ENCODE measurements around the gene NCKAP1.
A peak's percentile ranks its signal among the peaks of the same experiment; 100 is the strongest.

Gene NCKAP1, protein sequence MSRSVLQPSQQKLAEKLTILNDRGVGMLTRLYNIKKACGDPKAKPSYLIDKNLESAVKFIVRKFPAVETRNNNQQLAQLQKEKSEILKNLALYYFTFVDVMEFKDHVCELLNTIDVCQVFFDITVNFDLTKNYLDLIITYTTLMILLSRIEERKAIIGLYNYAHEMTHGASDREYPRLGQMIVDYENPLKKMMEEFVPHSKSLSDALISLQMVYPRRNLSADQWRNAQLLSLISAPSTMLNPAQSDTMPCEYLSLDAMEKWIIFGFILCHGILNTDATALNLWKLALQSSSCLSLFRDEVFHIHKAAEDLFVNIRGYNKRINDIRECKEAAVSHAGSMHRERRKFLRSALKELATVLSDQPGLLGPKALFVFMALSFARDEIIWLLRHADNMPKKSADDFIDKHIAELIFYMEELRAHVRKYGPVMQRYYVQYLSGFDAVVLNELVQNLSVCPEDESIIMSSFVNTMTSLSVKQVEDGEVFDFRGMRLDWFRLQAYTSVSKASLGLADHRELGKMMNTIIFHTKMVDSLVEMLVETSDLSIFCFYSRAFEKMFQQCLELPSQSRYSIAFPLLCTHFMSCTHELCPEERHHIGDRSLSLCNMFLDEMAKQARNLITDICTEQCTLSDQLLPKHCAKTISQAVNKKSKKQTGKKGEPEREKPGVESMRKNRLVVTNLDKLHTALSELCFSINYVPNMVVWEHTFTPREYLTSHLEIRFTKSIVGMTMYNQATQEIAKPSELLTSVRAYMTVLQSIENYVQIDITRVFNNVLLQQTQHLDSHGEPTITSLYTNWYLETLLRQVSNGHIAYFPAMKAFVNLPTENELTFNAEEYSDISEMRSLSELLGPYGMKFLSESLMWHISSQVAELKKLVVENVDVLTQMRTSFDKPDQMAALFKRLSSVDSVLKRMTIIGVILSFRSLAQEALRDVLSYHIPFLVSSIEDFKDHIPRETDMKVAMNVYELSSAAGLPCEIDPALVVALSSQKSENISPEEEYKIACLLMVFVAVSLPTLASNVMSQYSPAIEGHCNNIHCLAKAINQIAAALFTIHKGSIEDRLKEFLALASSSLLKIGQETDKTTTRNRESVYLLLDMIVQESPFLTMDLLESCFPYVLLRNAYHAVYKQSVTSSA

DNA sequence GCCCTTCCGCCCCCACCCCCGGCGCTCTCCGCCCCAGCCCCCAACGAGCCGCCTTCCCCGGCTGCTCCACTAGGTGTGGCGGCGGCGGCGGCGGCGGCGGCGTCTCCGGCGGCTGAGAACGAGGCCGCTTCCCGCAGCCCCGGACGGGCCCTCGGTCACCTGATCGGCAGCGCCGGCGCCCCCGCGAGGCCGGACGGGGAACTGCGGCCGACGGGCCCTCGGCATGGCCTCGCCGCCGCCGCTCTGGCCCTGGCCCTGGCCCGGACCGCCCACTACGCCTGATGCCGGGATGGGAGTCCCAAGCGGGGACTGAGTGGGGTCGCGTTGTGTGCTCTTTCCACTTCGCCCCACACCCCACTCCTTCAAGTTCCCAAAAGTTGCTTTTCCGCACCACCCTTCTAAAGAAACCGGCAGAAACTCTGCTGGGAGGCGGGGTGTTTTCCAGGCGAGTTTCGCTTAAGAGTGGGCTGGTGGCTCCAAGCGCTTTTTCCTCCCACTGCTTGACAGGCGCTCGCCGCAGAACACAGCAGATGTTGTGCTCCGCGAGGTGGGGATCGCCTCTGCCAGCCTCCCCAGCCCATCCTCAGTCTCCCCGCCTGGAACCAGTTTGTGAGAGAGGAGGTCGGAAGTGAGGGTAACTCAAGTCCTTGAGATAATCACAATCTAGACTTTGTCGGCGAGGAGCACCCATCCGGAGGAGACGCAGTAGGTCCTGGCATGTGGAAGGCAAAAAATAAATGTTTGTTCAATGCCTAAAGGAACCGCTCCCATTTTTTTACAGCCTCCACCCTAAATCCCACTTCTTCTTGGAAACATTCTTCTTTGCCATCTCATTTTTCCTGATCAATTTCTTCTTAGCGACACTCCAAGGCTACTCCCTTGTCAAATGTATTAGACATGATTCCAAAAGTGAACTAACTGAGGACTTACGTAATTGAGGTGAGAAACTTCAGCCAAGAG is at the start of gene NCKAP1:
TSS of gene NCKAP1 (minus strand) at position 117 of the 960 bp plus-strand sequence. CDS start 358 bp downstream, outside the sequence.
- Histone ChIP-seq H3K4me1 (peaks cover 13% of the 10 kb centered on the region), H4K20me1 (no peaks in the 10 kb centered on the region), H3K27ac (no peak within 1 kb of the TSS), H3K4me2 (no peak within 1 kb of the TSS), H3K27me3 (peaks cover 20% of the 10 kb centered on the region), H3K9me3 (peaks cover 17% of the 10 kb centered on the region), H3K9ac (no peak within 1 kb of the TSS), H3K4me3 (peak within 1 kb of the TSS; percentile 33; the same call in 1 of the 2 replicates), H3K36me3 (no peaks in the 10 kb centered on the region)
- TF ChIP-seq Cebpa-rat (IDR thresholded peaks at IDR 0.05): no peak

DNA sequence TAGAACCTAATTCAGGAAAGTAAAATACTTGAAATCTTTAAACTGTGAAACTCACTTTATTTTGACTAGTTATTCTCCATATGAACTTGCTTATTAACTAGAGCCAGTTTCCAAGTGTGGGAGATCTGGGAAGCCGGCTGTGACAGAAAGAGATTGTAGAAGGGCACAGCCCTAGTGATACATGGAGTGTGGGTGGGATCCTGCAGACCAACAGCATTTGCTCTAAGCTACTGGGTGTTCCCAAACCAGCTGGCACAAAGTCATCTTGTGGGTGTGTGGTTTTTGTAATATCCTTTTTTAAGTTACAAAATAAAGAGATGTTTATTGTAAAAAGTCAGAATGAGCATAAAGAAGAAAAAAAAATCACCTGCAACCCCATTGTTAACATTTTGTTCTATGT is 43.7 kb upstream of the NCKAP1 start:
- H3K4me2 ChIP-seq: no peak overlapping the region
- no peak for TF ChIP-seq Cebpa-rat (IDR thresholded peaks at IDR 0.05)

DNA sequence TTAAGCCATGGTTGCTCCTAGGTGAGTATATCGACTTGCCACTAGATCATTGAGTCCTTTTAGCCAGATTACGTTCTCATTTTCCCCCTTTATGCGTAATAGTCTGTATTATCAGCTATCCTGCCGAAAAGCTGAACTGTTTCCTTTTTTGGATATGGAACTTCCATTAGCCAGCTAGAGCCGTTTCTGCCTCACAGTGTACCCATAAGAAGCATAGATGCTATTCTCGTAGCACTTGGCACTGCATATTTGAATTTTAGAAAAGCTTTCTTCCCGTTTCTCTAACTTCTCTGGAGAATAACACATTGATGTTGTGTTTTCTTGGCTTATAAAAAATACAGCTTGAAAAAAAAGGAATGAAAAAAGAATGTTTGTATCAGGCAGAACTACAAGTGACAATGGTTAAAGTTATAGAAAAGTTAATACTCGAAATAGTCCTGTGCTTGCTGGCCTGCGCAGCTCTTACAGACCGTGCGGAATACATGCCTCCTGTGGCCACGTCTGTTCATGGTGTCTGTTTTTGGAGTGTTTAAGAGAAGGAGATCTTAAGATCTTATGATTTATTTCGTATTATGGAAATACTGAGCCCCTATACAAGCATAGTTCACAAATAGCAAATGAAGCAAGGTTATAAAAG is 41.0 kb upstream of the NCKAP1 start:
- H3K4me1 ChIP-seq: peaks cover 15% of the 10 kb centered on the region
- H3K27me3 ChIP-seq: no peaks in the 10 kb centered on the region
- no peaks in the 10 kb centered on the region for H4K20me1 ChIP-seq
- H3K9me3 ChIP-seq: no peaks in the 10 kb centered on the region
- peak overlapping the region; percentile 68 for H3K9ac ChIP-seq
- TF ChIP-seq Cebpa-rat (IDR thresholded peaks at IDR 0.05): no peak
- peak overlapping the region; percentile 25; the same call in 1 of the 2 replicates for H3K27ac ChIP-seq
- H3K4me3 ChIP-seq: peak overlapping the region; percentile 80
- H3K36me3 ChIP-seq: no peaks in the 10 kb centered on the region
- H3K4me2 ChIP-seq: peak overlapping the region; percentile 69

More for the DNA sequence above, 43.7 kb upstream of the NCKAP1 start:
- Histone ChIP-seq H3K4me3 (no peak overlapping the region), H3K27ac (no peak overlapping the region), H3K36me3 (no peaks in the 10 kb centered on the region), H3K4me1 (peaks cover 15% of the 10 kb centered on the region), H3K9me3 (no peaks in the 10 kb centered on the region), H3K9ac (no peak overlapping the region), H3K27me3 (no peaks in the 10 kb centered on the region), H4K20me1 (no peaks in the 10 kb centered on the region)

DNA sequence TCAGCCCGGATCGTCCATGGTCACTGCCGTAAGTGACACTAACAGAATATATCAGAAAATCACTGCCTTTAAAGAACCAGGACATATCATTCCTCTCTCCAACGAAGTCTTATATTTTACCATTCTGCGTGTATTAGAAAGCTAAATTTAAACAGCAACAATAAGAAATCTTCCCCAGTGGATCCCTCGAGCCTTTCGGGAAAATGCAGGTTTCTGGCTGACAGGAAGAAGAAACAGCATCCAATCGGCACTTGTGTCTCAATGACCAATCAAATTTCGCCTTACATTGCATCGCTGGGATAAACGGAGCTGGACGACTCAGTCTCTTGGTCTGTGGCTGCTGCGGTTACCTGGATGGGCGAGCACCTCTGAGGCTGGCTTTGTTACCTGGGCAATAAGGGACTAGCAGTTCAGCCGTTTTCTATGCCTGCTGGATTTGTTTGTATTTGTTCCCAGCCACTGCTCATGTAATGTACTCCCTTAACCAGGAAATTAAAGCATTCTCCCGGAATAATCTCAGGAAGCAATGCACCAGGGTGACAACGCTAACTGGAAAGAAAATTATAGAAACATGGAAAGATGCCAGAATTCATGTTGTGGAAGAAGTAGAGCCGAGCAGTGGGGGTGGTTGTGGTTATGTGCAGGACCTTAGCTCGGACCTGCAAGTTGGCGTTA is 40.3 kb upstream of the NCKAP1 start, which contains the start of gene DUSP19:
TSS of gene DUSP19 (plus strand) at position 284 of the 675 bp plus-strand sequence. CDS start at position 471, 187 bp downstream.
- Histone ChIP-seq H3K4me1 (peaks cover 15% of the 10 kb centered on the region), H3K4me2 (peak within 1 kb of the TSS; percentile 69), H4K20me1 (no peaks in the 10 kb centered on the region), H3K4me3 (peak within 1 kb of the TSS; percentile 80), H3K27ac (peak within 1 kb of the TSS; percentile 25), H3K9ac (peak within 1 kb of the TSS; percentile 68), H3K9me3 (no peaks in the 10 kb centered on the region), H3K27me3 (no peaks in the 10 kb centered on the region), H3K36me3 (no peaks in the 10 kb centered on the region)
- TF ChIP-seq Cebpa-rat (IDR thresholded peaks at IDR 0.05): no peak

DNA sequence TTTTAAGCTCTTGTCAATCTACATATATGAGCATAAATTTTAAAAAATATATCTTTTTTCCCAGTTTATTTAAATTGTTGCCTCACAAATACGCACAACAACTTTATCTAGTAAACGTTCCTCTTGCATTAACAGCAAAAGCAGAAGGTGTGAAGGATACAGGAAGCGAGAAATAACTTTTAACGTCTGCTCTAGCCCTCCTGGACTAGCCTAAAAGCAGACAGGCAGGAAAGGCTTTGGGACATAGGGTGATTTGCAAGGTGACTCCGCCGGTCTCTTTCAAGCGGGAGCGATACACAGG is 39.9 kb upstream of the NCKAP1 start:
- H3K27ac ChIP-seq: peak overlapping the region; percentile 25
- H3K36me3 ChIP-seq: no peaks in the 10 kb centered on the region
- no peaks in the 10 kb centered on the region for H3K27me3 ChIP-seq
- no peaks in the 10 kb centered on the region for H4K20me1 ChIP-seq
- peaks cover 15% of the 10 kb centered on the region for H3K4me1 ChIP-seq
- H3K9ac ChIP-seq: peak overlapping the region; percentile 68
- H3K4me3 ChIP-seq: peak overlapping the region; percentile 80
- H3K9me3 ChIP-seq: no peaks in the 10 kb centered on the region
- H3K4me2 ChIP-seq: peak overlapping the region; percentile 69
- TF ChIP-seq Cebpa-rat (IDR thresholded peaks at IDR 0.05): no peak

DNA sequence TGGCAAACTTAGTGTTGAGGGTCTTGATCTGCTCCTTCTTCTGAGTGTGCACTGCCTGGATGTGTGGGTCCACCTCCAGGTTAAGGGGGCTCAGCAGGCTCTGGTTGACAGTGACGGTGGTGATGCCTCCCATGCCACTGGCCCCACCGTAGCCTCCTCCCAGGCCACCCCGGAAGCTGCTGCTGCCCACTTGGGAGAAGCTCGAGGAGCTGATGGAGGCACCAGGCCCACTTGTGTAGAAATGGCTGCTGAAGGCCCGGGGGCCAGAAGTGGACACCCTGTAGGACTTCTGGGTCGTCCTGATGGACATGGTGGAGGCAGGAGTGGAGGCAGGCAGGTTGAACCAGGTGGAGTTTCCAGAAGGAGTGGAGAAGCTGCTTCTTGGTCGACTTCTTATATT is 33.9 kb upstream of the NCKAP1 start:
- Histone ChIP-seq H3K9me3 (peaks cover 29% of the 10 kb centered on the region), H3K4me1 (no peaks in the 10 kb centered on the region), H3K27ac (no peak overlapping the region), H3K36me3 (no peaks in the 10 kb centered on the region), H3K27me3 (no peaks in the 10 kb centered on the region), H3K4me3 (no peak overlapping the region), H3K9ac (no peak overlapping the region), H3K4me2 (no peak overlapping the region), H4K20me1 (no peaks in the 10 kb centered on the region)
- TF ChIP-seq Cebpa-rat (IDR thresholded peaks at IDR 0.05): no peak

DNA sequence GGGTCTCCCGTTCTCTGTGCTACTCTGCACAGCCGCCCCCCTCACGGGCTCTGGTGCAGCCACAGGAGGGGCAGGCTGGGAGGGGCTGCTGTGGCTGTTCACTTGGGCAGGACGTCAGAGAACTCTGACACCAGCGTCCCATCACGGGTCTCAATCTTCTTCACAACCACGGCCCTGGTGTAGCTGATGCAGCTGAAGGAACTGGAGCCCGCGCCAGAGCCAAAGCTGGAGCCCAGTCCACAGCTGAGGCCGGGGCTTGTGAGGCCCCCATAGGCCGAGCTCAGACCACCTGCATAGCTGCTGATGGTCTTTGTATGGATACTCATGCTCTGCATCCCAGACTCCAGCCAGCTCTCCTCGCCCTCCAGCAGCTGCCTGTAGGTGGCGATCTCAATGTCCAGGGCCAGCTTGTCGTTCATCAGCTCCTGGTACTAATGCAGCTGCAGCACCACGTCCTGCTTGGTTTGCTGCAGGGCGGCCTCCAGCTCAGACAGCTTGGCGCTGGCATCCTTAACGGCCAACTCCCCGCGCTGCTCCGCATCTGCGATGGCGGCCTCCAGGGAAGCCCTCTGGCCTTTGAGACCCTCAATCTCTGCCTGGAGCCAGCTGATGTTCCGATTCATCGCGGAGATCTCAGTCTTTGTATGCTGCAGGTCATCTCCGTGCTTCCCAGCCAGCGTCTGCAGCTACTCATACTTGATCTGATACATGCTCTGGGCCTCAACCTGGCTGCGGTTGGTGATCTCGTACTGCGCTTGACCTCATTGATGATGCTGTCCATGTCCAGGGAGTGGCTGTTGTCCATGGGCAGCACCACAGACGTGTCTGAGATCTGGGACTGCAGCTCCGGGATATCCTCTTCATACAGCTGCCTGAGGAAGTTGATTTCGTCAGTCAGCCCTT is 32.9 kb upstream of the NCKAP1 start:
- no peaks in the 10 kb centered on the region for H4K20me1 ChIP-seq
- H3K9me3 ChIP-seq: peaks cover 29% of the 10 kb centered on the region
- H3K27ac ChIP-seq: no peak overlapping the region
- no peak for TF ChIP-seq Cebpa-rat (IDR thresholded peaks at IDR 0.05)
- H3K36me3 ChIP-seq: no peaks in the 10 kb centered on the region
- no peak overlapping the region for H3K4me2 ChIP-seq
- no peak overlapping the region for H3K9ac ChIP-seq
- no peaks in the 10 kb centered on the region for H3K27me3 ChIP-seq
- H3K4me3 ChIP-seq: no peak overlapping the region
- no peaks in the 10 kb centered on the region for H3K4me1 ChIP-seq

Measured in BLaER1 (cell line).